ENCODE measurements around the gene AEBP1. TPM values are rescaled to one million over a fixed set of nuclear protein-coding genes. Genes with fewer than 3 reads are reported as not detected.

AEBP1 gene
- polyA plus RNA-seq, 10 donors, result 58.9 to 135 (median 84.9) TPM

DNA sequence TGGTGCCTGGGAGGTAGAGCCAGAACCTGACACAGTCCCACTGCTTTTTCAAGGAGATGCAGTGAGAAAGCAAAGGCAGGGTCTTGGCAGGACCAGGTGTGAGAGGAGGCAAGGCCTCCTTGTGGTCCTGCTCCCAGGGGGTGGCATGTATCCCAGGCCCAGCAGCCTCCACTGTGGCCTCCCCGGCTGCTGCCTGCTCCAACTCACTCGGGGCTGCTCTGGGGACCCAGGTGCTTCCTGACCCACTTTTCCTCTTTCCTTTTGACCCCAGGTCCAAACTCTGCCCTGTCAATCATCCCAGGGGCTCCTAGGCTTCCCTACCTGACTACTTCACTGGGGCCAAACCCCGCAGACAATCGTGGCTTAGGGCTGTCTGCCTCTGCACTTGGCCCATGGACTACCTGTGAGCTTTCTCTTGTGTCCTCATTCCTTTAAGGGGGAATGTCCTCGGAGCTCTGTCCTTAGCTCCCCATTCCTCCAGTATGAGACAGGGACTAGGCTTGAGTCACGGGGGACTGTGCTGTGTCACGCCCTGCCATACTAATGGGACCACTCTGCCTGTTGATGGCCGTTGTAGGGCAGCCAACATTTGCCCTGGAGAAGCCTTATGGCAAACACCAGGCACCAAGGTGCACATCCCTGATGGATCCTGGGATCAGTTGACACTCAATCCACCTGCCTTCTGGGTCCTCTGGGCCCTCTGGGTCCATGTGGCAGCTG, 1.1 kb upstream of the AEBP1 start:
- no peak for DNase-seq

- no peak for DNase-seq
These were observed 601 bp upstream of the AEBP1 start for GRCh38 chr7:44103566-44103922.

DNA sequence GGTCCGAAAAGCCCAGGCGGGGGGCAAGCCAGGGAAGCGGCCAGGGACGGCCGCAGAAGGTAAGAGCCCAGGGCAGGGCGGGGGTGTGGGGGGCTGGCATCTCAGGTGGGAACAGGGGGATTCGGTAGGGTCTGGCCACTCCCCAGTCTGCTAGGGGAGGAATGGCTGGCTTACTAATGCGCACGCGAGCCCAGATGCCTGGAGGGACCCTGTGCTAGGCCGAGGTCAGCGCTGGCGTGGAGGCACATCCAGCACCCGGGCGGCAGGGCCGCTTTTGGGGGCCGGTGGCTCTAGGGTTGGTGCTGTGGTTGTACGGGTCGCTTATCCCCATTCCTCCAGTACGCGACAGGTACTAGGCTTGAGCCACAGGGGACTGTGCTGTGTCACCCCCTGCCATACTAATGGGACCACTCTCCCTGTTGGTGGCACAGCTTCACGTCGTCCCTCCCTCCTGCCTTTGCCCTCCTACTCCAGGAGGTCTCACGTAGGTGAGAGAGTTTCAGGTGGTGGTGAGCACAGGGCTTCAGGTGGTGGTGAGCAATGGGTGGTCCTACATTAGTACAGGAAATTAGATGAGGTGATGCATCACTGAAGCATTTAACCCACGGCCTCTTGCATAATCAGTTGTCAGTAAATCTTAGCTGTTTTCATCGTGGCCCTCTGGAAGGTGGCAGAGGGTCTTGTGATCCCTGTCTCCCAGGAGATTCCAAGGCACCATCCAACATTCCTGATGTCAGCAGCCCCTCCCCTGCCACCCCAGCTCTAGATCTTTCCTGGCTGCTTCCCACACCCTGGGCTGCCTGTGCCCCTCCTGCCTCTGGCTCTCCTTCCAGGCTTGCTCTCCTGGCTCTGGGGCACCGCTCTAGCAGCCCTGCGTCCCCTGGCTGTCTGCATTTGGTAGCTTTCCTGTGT, 971 bp downstream of the AEBP1 start:
- peak in 1 of 3 donors; percentile 72 for DNase-seq

- no peak for DNase-seq
These were observed 1.7 kb downstream of the AEBP1 start for GRCh38 chr7:44105832-44106231.

GRCh38 chr7:44106311-44107065, 2.3 kb downstream of the AEBP1 start:
- no peak for DNase-seq

GRCh38 chr7:44107116-44107960, 3.2 kb downstream of the AEBP1 start:
- no peak for DNase-seq

DNA sequence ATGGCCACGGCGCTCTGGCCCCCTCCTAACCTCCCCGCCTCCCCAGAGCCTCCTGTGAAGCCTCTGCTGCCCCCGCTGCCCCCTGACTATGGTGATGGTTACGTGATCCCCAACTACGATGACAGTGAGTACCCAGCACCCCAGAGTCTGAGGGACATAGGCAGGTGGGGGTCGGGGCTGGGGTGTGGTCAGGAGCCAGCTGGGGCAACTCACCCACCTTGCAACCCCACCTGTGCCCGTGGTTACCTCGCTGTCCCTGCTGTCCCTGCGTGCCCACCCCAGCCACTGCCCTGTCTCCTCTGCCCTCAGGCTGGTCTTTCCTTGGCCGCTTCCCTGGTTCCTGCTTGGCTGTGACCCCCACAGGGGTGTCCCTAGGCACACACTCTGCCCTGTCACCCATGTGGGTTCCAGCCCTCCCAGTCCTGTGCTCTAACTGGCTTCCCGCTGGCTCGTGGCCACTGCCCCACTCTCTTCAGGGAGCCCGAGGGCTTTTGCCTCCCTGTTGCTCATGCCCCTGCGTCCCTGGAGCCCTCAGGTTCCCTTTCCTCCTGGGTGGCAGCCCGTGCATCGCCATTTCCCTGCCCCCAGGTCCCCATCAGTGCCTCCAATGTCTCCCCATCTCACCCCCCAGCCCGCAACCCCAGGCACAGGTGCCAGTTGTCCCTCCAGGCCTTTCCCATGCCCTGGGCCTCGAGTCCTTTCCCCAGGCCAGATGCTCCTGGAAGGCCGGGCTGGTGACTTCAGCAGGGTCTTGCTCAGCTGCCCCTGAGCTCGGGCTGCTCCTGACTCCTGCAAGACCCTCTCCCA, 4.0 kb downstream of the AEBP1 start:
- DNase-seq, result no peak

DNA sequence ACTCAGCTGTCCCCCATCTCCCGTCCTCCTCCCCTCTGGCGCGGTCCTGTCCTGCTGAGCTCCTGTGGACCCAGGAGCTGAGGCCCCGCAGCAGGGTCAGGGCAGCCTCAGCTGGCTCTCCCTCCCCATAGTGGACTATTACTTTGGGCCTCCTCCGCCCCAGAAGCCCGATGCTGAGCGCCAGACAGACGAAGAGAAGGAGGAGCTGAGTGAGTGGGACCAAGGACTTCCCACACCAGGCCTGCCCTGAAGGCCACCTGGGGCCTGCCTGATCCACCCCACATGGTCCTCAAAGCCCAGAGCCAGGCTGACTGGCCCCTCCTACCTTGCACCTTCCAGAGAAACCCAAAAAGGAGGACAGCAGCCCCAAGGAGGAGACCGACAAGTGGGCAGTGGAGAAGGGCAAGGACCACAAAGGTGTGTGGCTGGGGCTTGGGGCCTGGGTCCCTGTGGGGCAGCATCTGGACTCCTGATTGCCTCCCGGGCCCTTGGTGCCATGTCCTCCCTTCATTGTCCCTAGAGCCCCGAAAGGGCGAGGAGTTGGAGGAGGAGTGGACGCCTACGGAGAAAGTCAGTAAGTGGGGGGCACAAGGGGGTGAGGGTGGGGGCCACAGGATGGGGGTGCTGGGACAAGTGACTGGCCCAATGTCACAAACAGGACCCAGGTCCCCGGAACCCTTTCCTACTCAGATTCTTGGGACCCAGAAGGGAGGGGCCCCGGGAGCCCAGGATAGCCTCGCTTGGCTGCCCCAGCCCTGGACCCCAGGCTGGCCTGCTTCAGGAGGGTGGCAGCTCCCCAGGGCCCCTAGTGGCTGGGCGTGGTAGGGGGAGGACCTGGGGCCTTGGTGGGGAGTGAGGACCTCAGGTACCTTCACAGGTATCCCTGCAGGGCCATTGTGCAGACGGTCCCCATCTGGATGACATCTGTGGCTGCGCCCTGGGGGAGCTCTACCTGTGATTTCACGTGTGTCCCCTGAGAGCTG, 4.9 kb downstream of the AEBP1 start:
- no peak for DNase-seq

DNA sequence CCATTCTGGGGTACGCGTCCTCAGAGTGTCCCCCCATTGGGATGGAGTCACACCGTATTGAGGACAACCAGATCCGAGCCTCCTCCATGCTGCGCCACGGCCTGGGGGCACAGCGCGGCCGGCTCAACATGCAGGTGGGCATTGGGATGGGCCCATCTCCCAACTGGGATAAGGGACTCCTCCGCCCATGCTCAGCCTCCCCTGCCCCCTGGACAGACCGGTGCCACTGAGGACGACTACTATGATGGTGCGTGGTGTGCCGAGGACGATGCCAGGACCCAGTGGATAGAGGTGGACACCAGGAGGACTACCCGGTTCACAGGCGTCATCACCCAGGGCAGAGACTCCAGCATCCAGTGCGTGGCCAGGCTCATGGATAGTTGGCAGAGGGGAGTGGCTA, 5.8 kb downstream of the AEBP1 start:
- no peak for DNase-seq

DNA sequence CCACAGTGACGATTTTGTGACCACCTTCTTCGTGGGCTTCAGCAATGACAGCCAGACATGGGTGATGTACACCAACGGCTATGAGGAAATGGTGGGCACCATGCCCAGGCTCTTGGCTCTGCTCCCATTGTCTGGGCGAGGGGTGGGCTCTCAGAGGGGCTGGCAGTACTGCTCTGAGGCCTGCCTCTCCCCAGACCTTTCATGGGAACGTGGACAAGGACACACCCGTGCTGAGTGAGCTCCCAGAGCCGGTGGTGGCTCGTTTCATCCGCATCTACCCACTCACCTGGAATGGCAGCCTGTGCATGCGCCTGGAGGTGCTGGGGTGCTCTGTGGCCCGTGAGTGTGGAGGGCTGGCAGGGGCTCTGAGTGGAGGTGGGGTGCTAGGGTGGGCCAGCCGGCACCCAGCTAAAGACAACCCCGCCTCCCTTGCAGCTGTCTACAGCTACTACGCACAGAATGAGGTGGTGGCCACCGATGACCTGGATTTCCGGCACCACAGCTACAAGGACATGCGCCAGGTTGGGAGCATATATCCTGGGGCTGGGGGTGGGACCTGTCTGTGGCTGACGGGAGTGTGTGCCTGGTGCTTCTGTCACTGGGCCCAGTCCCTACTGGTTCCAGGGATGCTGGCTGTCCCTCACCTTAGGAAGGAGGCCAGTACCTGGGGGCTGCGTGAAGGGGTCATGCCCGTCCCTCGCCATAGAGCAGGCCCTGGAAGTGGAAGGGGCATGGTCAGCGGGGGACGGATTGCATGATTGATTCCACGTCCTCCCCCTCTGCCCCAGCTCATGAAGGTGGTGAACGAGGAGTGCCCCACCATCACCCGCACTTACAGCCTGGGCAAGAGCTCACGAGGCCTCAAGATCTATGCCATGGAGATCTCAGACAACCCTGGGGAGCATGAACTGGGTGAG, 6.8 kb downstream of the AEBP1 start:
- no peak for DNase-seq

DNA sequence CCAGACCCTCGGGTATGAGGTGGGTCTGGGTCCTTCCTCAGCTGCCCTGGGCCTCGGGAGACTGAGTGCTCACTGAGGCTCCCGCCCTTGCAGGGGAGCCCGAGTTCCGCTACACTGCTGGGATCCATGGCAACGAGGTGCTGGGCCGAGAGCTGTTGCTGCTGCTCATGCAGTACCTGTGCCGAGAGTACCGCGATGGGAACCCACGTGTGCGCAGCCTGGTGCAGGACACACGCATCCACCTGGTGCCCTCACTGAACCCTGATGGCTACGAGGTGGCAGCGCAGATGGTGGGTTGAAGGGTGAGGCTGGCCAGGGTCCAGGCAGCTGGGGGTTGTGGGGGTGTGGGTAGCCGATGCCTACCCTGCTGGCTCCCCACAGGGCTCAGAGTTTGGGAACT, 7.6 kb downstream of the AEBP1 start:
- no peak for DNase-seq

DNA sequence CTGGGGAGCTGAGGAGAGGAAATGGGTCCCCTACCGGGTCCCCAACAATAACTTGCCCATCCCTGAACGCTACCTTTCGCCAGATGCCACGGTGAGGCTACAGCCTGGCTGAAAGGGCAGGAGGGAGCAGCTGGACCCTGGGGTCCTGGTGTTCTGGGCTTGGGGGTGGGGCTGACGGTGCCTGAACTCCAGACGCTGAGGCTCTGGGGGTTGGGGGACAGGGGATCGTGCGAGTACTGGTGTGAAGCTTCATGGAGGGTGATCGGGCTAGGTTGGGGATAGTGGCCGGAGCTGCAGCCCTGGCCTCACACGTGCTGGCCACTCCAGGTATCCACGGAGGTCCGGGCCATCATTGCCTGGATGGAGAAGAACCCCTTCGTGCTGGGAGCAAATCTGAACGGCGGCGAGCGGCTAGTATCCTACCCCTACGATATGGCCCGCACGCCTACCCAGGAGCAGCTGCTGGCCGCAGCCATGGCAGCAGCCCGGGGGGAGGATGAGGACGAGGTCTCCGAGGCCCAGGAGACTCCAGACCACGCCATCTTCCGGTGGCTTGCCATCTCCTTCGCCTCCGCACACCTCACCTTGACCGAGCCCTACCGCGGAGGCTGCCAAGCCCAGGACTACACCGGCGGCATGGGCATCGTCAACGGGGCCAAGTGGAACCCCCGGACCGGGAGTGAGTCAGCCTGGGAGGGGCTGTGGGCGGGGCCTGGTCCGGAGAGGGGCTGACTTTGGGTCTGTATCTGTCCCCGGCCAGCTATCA, 8.3 kb downstream of the AEBP1 start:
- DNase-seq, result no peak

GRCh38 chr7:44112997-44113763, 9.0 kb downstream of the AEBP1 start:
- no peak for DNase-seq

GRCh38 chr7:44113764-44114354, 9.7 kb downstream of the AEBP1 start:
- no peak for DNase-seq

- DNase-seq, result peak; percentile 70 to 79 (median 71)
These were observed 10.6 kb downstream of the AEBP1 start for GRCh38 chr7:44114586-44115310.
